GM19239 (cell line): ENCODE measurements around the gene TBC1D24.

Experiments
- DNase-seq: peaks from one replicate; pipeline ENCODE4 v3.0.0; 2011; ENCODE audit warnings: low spot score; ENCODE audit not compliant: insufficient read length
- FAIRE-seq: peaks from 2 replicates; lab custom pipeline; 2011; peaks lifted over from hg19 to GRCh38; lab: Jason Lieb, UNC

Gene TBC1D24

DNA sequence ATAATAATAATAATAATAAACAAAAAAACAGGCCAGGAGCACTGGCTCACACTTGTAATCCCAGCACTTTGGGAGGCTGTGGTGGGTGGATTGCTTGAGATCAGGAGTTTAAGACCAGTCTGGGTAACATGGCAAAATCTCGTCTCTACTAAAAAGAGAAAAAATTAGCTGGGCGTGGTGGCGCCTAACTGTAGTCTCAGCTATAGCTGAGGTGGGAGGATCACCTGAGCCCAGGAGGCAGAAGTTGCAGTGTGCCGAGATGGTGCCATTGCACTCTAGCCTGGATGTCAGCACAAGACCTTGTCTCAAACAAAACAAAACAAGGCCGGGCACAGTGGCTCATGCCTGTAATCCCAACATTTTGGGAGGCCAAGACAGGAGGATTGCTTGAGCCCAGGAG is 20.1 kb downstream of the TBC1D24 start:
- FAIRE-seq = no peak

GRCh38 chr16:2496223-2497115 is 21.5 kb downstream of the TBC1D24 start:
- no peak for FAIRE-seq
- DNase-seq = no peak

More for the DNA sequence above, 20.1 kb downstream of the TBC1D24 start:
- DNase-seq = no peak

GRCh38 chr16:2497116-2497630 is 22.2 kb downstream of the TBC1D24 start:
- no peak for FAIRE-seq
- no peak for DNase-seq

GRCh38 chr16:2497695-2498484 is 23.0 kb downstream of the TBC1D24 start:
- no peak for DNase-seq
- no peak for FAIRE-seq

- FAIRE-seq (no peak), DNase-seq (no peak)
Measured at GRCh38 chr16:2498531-2499253, 23.8 kb downstream of the TBC1D24 start.

GRCh38 chr16:2499454-2499853 is 24.5 kb downstream of the TBC1D24 start:
- FAIRE-seq (no peak), DNase-seq (no peak)

DNA sequence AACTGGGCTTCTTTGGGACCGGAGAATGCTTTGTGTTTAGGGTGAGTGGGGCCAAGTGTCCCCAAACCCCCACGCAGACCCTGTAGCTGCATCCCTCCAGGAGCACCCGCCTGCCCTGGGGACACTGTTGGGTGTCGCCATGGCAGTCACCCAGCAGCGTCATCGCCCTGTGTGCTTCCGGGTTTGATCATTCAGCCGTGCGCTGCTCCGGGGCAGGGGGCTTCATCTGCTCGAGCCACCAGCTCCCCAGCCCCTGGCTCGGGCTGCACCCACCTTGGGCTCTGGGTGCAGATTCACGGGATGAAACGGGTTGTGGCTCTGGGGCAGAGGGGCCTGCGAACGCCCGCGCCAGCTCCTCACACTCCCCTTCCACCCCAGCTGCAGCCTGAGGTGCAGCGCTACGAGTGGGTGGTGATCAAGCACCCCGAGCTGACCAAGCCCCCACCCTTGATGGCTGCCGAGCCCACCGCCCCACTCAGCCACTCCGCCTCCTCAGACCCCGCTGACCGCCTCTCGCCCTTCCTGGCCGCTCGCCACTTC is 25.0 kb downstream of the TBC1D24 start:
- DNase-seq (no peak), FAIRE-seq (no peak)

GRCh38 chr16:2500430-2500917 is 25.5 kb downstream of the TBC1D24 start:
- FAIRE-seq = no peak

GRCh38 chr16:2500918-2501750 is 26.2 kb downstream of the TBC1D24 start:
- peak; percentile 90 for DNase-seq
- peak; percentile 23 for FAIRE-seq

More at GRCh38 chr16:2500430-2500917, 25.5 kb downstream of the TBC1D24 start:
- DNase-seq = no peak

DNA sequence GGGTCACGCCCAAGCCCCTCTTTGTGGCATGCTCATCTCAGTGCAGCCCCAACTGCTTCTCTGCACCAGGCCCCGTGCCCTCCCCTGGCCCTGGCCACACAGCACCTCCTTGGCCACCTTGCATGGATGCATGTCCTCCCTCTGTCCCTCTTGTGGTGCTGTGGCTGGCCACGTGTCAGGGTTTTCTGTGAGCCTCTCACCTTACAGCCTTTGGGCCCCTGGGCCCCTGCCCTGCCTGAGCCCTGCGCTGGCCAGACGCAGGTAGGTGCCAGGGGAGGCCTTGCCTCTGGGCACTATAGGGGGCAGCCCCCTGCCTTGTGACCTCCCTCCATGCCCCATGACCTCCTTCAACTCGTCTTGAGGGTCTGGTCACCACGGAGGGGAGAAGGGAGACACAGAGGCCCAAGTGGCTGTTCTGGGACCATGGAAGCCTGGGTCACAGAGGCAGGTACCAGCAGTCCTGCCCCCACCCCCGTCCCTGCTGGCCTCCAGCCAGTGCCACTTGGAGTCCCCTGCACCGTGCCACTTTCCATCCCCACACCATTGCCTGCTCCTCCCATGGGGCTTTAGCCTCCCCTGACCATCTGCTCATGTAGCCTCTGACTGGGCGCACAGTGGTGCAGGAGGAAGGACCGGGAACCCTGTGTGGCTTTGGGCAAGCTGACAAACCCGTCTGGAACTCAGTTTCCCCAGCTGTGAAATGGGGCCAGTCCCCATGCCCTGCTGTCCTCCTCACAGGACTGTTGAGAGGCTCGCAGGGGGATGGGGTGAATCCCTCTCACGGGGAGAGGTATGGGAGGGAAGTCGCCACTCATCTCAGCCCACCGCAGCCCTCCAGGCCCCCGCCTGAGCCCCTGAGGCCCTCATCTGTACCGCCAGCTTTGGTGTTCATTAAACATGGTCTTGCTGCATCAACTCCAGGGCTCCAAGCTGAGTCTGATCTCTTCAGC is 27.3 kb downstream of the TBC1D24 start:
- FAIRE-seq = no peak

GRCh38 chr16:2505695-2506094 is 30.8 kb downstream of the TBC1D24 start:
- FAIRE-seq = no peak

More for the DNA sequence above, 27.3 kb downstream of the TBC1D24 start:
- no peak for DNase-seq

DNA sequence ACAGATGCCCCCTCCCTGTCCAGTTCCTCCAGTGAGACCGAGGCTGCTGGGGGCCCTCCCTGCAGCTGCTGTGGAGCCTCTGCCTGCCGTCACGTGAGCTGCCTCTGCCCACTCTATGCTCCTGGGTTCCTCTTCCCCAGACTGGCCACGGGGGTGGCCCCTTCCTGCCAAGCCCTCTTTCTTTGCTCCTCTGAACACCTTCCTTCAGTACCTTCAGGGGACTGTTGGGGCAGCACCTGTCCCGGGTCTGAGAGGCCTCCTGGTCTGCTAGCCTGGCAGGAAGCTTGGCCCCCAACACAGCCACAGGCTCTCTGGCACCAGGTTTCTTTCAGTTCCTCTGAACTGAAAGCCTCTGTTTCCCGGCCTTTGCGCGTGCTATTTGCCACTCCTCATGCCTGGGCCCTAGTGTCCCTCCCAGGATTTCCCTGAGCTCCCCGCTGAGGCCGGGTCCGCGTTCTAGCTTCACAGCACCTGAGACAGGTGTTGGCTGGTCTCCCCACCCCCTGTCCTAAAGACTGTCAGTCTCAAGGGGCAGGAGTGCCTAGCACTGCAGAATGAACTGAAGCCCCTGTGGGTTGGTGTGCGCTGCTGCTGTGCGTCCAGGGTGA is 32.2 kb downstream of the TBC1D24 start:
- FAIRE-seq (peak; percentile 93), DNase-seq (peak; percentile 81)

More at GRCh38 chr16:2505695-2506094, 30.8 kb downstream of the TBC1D24 start:
- DNase-seq = no peak

DNA sequence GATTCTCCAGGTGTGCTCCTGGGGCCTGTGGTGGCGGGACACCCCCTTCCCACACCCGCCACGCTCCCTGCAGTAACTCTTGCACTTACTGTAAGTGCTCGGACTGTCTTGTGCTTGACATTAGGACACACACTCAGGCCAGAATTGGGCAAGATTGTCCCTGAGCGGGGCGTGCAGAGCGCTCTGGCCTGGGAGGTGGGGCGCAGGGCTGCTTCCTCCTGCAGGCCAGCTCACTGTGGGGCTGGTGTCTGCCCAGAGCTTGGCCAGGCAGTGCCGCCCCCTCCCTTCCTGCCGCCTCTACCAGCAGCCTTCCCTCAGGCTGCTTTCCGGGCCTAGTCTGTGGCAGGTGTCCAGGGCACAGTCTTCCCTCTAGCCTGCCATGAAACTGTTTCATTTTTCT is 32.7 kb downstream of the TBC1D24 start:
- DNase-seq (no peak), FAIRE-seq (no peak)

- no peak for FAIRE-seq
- DNase-seq = no peak
Measured at GRCh38 chr16:2508722-2509400, 33.9 kb downstream of the TBC1D24 start.

- DNase-seq (no peak), FAIRE-seq (no peak)
Measured at GRCh38 chr16:2511128-2511800, 36.3 kb downstream of the TBC1D24 start.

GRCh38 chr16:2511996-2512734 is 37.2 kb downstream of the TBC1D24 start:
- FAIRE-seq (no peak), DNase-seq (no peak)
